Parathyroid adenoma (tissue), 2 donors: ENCODE results near the gene DTNB.

Source experiments
- H2AFZ ChIP-seq: fragments of 300-600 bp; sonication (generic); one replicate; pipeline ENCODE4 v1.7.0; 2017; ENCODE audit warnings: antibody characterized with exemption, mild to moderate bottlenecking
- H3K27ac ChIP-seq: fragments of 300-600 bp; sonication (generic); one replicate; pipeline ENCODE4 v1.7.0; 2017
- H3K27me3 ChIP-seq: fragments of 300-600 bp; sonication (generic); one replicate; pipeline ENCODE4 v1.7.0; 2017; ENCODE audit warnings: low read length; ENCODE audit not compliant: control insufficient read depth, insufficient read depth
- H3K36me3 ChIP-seq: fragments of 300-600 bp; sonication (generic); one replicate; pipeline ENCODE4 v1.7.0; 2017; ENCODE audit warnings: low read length; ENCODE audit not compliant: control insufficient read depth, insufficient read depth
- H3K4me1 ChIP-seq: fragments of 300-600 bp; sonication (generic); one replicate; pipeline ENCODE4 v1.7.0; 2017; ENCODE audit warnings: control low read depth
- H3K4me2 ChIP-seq: fragments of 300-600 bp; sonication (generic); one replicate; pipeline ENCODE4 v1.7.0; 2017; ENCODE audit warnings: low read length
- H3K4me3 ChIP-seq: fragments of 300-600 bp; sonication (generic); one replicate; pipeline ENCODE4 v1.7.0; 2017; ENCODE audit warnings: low read depth, low read length
- H3K79me2 ChIP-seq: fragments of 300-600 bp; sonication (generic); one replicate; pipeline ENCODE4 v1.7.0; 2017; ENCODE audit warnings: control low read depth
- H3K9ac ChIP-seq: fragments of 300-600 bp; sonication (generic); one replicate; pipeline ENCODE4 v1.7.0; 2017; ENCODE audit warnings: mild to moderate bottlenecking
- H3K9me3 ChIP-seq: fragments of 300-600 bp; sonication (generic); one replicate; pipeline ENCODE4 v1.7.0; 2017; ENCODE audit warnings: low read length; ENCODE audit not compliant: control insufficient read depth
- TF ChIP-seq, protein P1 (sequence below): fragments of 300-600 bp; sonication (generic); IDR thresholded peaks from one replicate; pipeline ENCODE4 v1.7.0; 2017; ENCODE audit warnings: antibody characterized with exemption, mild to moderate bottlenecking
- donor health status: primary hyperparathyroidism.

Gene DTNB

DNA sequence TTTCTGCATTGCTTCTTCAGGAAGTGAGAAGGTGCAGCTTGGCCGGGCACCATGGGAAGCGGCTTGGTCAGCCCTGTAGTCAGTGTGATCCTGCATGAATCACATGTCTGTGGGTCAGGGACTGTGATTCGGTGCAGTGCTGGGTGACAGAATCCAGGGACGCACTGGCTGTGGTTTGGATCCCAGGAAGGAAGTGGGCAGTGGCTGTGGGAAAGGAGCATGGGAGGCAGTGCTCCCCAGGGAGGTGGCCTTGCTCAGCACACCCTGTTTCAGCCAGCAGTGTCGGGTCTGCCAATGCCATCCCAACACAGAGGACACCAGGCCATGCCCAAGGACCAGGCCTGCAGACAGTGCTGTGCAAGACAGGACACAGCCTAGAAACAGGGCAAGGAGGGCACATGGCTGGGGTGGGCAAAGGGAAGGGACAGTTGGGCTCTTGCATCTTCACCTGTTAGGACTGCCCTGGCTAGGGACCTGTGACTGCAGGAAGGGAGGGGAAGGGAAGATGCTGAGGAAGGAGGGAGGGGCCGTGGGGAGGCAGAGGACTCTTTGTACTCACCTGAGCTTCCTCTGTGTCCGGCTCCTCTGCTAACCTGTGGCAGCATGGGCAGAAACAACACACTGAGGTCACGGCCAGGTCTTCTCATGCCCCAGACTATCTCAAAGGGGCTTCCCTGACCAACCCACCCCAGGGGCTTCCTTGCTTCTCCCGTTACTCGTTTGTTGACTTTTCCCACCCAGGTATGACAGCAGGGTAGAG is 294.5 kb downstream of the DTNB start:
- Histone ChIP-seq H3K79me2 (no peaks in the 10 kb centered on the region), H3K9ac (no peak overlapping the region), H3K4me2 (no peak overlapping the region), H2AFZ (no peak overlapping the region), H3K9me3 (no peaks in the 10 kb centered on the region), H3K27me3 (no peaks in the 10 kb centered on the region), H3K27ac (no peak overlapping the region), H3K4me1 (peaks cover 6% of the 10 kb centered on the region), H3K36me3 (no peaks in the 10 kb centered on the region), H3K4me3 (no peak overlapping the region)
- TF ChIP-seq, protein P1, sequence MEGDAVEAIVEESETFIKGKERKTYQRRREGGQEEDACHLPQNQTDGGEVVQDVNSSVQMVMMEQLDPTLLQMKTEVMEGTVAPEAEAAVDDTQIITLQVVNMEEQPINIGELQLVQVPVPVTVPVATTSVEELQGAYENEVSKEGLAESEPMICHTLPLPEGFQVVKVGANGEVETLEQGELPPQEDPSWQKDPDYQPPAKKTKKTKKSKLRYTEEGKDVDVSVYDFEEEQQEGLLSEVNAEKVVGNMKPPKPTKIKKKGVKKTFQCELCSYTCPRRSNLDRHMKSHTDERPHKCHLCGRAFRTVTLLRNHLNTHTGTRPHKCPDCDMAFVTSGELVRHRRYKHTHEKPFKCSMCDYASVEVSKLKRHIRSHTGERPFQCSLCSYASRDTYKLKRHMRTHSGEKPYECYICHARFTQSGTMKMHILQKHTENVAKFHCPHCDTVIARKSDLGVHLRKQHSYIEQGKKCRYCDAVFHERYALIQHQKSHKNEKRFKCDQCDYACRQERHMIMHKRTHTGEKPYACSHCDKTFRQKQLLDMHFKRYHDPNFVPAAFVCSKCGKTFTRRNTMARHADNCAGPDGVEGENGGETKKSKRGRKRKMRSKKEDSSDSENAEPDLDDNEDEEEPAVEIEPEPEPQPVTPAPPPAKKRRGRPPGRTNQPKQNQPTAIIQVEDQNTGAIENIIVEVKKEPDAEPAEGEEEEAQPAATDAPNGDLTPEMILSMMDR: no peak

DNA sequence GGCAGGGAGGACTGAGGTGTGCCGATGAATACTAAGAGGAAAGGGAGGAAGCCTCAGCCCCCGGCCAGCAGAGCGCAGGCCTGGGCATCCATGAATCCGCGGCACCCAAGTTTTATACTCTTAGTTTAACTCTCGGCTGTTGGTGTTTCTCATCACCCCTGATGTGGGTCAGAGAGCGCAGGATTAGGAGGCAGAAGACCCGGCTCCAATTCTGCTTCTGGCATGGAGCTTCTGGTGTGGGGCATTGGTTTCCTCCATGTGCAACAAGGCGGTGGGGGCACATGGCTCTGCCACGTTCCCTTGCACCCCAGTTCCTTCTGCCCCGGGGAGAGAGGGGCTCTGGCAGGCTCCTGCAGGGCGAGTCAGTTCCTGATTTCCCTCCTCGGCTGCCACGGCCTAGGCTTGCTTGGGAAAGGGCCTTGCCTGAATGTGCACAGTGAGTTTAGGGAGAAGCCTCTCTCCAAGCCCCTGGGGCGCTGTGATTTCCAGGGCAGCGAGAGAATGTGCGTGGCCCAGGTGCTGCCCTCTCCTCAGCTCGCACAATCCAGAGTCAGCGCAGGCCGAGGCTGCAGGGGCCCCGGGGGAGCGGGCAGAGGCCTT is 295.5 kb downstream of the DTNB start:
- no peak overlapping the region for H3K9ac ChIP-seq
- H3K9me3 ChIP-seq: no peaks in the 10 kb centered on the region
- H3K27me3 ChIP-seq: no peaks in the 10 kb centered on the region
- H3K27ac ChIP-seq: no peak overlapping the region
- no peaks in the 10 kb centered on the region for H3K79me2 ChIP-seq
- no peak overlapping the region for H3K4me3 ChIP-seq
- H2AFZ ChIP-seq: no peak overlapping the region
- no peaks in the 10 kb centered on the region for H3K36me3 ChIP-seq
- peaks cover 8% of the 10 kb centered on the region for H3K4me1 ChIP-seq
- no peak overlapping the region for H3K4me2 ChIP-seq
- TF ChIP-seq, protein P1: no peak

DNA sequence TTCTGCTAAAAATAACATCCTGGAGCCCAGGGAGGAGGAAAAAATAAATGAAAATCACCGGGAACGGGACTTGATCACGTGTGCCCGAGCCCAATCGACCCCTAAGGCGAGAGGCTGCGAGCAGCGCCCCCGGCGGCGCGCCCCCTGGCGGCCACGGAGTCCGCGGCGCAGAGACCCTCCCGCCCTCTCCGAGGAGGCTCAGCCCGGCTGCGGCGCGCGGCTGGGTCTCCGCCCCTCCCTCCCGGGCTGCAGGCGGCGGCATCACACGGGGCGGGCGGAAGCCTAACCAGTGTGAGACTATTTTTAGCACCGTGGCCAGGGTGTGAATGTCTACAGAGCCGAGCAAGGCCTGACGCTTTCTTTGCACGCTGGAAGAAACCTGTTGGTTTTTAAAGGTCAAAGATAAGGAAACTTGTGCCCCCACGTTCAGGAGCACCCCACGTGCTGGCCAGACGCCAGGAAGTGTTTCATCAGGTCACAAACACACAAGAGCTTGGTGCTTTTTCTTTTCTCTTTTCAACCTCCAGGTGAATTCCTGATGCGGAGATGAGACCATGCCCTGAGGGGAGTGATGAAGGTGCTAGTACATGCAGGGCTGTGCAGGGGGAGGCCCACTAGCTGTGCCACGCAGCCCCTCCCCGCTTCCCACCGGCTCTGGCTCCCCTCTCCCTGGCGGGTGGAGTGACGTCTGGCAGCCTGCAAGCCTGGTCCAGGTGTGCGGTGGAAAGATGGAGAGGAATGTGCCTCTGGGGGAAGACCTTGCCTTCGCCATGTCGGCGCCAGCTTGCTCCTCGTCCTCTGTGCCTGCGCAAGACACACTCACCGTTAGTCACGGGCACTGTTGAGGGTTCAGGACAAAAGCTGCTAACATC is 296.4 kb downstream of the DTNB start:
- Histone ChIP-seq H3K9me3 (no peaks in the 10 kb centered on the region), H3K36me3 (no peaks in the 10 kb centered on the region), H2AFZ (peak overlapping the region; percentile 28), H3K27ac (no peak overlapping the region), H3K4me3 (no peak overlapping the region), H3K4me1 (peaks cover 8% of the 10 kb centered on the region), H3K4me2 (peak overlapping the region; percentile 20), H3K27me3 (no peaks in the 10 kb centered on the region), H3K9ac (no peak overlapping the region), H3K79me2 (no peaks in the 10 kb centered on the region)
- TF ChIP-seq, protein P1: peak; percentile 97

DNA sequence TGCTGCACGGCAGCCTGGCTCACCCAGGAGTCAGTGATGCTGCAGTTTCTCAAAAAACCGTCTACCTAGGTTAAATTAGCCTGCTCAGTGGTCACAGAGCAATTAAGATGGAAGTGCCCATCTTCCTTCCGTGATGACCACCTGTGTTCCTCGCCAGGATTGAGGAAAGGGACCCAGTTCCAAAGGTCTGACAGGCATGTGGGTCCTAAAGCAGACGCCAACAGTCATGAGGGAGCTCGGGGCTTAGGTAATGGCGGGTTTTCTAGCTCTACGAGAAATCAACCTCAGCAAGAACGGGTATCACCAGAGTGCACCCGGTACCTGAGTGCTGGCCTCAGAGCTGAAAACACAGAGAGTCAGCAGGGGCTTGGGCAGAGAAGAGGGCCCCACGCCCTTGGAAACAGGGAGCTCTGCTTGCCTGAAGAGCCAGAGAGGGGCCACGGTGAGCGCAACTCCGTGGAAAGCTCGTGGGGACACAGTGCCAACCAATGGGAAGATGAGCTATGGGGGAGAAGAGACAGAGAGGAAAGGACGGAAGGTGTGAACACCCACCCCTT is 297.3 kb downstream of the DTNB start:
- H3K4me1 ChIP-seq: peaks cover 8% of the 10 kb centered on the region
- no peaks in the 10 kb centered on the region for H3K36me3 ChIP-seq
- H3K79me2 ChIP-seq: no peaks in the 10 kb centered on the region
- no peaks in the 10 kb centered on the region for H3K9me3 ChIP-seq
- H2AFZ ChIP-seq: no peak overlapping the region
- no peak overlapping the region for H3K27ac ChIP-seq
- no peaks in the 10 kb centered on the region for H3K27me3 ChIP-seq
- no peak overlapping the region for H3K9ac ChIP-seq
- peak overlapping the region; percentile 20 for H3K4me2 ChIP-seq
- no peak overlapping the region for H3K4me3 ChIP-seq
- TF ChIP-seq, protein P1: no peak
